Lower leg skin (tissue), 4 donors: ENCODE measurements around the gene LOXHD1. TPM values are rescaled to one million over a fixed set of nuclear protein-coding genes. Genes with fewer than 3 reads are reported as not detected.

Experiments
- DNase-seq, 2 donors: peaks; one replicate each; pipeline ENCODE4 v3.0.0-alpha.2; 2019; ENCODE audit warnings: low spot score in 2 of 2
- H3K4me3 ChIP-seq: fragments of 200-600 bp; sonication (generic); 2 replicates; pipeline ENCODE4 v1.5.1; 2017; ENCODE audit warnings: mild to moderate bottlenecking, low read depth; ENCODE audit not compliant: poor library complexity, severe bottlenecking
- POLR2A ChIP-seq, 2 donors: fragments of 450-650 bp; IDR thresholded peaks; one replicate each; pipeline ENCODE4 v1.6.1; 2016 to 2017; ENCODE audit warnings: antibody characterized with exemption in 2 of 2, mild to moderate bottlenecking in 1 of 2, moderate library complexity in 1 of 2
- WGBS, 2 donors: methylation state at CpG; one replicate each; pipeline ENCODE4 v1.1.5; 2018; 5-methylcytosine and 5-hydroxymethylcytosine counted together
- intact Hi-C: fragments of 100-400 bp; cut with DNase I; formaldehyde crosslinking; loops from one replicate; pipeline ENCODE4 v1.15.0; 2023; ENCODE audit warnings: low total_unique reads
- total RNA-seq, 4 donors: library from RNA; depleted of rRNA; stranded (reverse); fragments of >200 nt; gene quantifications; one replicate each; pipeline ENCODE4 v1.1.0, GENCODE V29; 2016
- TF ChIP-seq, protein P1 (sequence below), 3 donors: fragments of 450-650 bp; IDR thresholded peaks; one replicate each; pipeline ENCODE4 v1.5.1; 2016; ENCODE audit warnings: antibody characterized with exemption in 3 of 3, mild to moderate bottlenecking in 3 of 3, moderate library complexity in 2 of 3

Gene LOXHD1
- total RNA-seq, 4 donors from 2014 or later = 0.02 to 0.97 (median 0.32) TPM; not detected in 1

DNA sequence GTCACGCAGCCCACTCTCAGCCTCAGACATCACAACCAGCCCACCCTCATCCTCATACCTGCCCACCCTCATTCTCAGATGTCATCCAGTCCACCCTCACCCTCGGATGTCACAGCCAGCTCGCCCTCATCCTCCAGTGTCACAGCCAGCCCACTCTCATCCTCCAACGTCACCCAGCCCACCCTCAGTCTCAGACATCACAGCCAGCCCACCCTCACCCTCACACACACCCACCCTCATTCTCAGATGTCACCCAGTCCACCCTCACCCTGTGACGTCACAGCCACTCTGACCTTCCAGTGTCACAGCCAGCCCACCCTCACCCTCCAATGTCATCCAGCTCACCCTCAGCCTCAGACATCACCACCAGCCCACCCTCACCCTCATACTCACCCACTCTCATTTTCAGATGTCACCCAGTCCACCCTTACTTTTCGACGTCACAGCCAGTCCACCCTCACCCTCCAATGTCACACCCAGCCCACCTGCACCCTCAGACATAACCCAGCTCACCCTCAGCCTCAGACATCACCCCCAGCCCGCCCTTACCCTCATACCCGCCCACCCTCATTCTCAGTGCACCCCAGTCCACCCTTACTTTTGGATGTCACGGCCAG lies 100.3 kb downstream of the LOXHD1 start:
- no peak for DNase-seq
- 87 to 88% methylated on average over 10 of the region's 10 CpGs for WGBS, 2 donors
- intact Hi-C loops = no loop called here
- no peak overlapping the region for H3K4me3 ChIP-seq
- TF ChIP-seq, protein P1, sequence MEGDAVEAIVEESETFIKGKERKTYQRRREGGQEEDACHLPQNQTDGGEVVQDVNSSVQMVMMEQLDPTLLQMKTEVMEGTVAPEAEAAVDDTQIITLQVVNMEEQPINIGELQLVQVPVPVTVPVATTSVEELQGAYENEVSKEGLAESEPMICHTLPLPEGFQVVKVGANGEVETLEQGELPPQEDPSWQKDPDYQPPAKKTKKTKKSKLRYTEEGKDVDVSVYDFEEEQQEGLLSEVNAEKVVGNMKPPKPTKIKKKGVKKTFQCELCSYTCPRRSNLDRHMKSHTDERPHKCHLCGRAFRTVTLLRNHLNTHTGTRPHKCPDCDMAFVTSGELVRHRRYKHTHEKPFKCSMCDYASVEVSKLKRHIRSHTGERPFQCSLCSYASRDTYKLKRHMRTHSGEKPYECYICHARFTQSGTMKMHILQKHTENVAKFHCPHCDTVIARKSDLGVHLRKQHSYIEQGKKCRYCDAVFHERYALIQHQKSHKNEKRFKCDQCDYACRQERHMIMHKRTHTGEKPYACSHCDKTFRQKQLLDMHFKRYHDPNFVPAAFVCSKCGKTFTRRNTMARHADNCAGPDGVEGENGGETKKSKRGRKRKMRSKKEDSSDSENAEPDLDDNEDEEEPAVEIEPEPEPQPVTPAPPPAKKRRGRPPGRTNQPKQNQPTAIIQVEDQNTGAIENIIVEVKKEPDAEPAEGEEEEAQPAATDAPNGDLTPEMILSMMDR (IDR thresholded peaks at IDR 0.05) = no peak
- no peak for TF ChIP-seq POLR2A (IDR thresholded peaks at IDR 0.05)

DNA sequence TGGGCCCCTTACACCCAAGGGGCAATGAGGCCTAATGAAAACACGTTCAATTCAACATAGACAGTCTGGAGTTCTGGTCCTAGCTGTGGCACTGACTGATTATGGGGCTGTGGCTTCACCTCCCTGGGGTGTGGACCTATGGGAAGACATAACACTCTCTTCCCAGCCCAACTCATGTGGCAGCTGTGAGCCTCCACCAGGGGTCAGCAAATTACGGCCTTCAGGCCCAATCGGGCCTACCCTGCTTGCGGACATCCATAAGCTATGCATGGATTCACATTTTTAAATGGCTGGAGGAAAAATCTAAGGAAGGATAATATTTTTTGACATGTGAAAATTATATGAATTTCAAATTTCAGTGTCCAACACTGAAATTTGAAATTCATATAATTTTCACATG lies 101.3 kb downstream of the LOXHD1 start:
- intact Hi-C loops = no loop called here
- no peak for DNase-seq
- WGBS, 2 donors = 70 to 74% methylated on average over 4 of the region's 4 CpGs
- TF ChIP-seq, protein P1 (IDR thresholded peaks at IDR 0.05) = no peak
- TF ChIP-seq POLR2A (IDR thresholded peaks at IDR 0.05) = no peak
- H3K4me3 ChIP-seq = no peak overlapping the region

DNA sequence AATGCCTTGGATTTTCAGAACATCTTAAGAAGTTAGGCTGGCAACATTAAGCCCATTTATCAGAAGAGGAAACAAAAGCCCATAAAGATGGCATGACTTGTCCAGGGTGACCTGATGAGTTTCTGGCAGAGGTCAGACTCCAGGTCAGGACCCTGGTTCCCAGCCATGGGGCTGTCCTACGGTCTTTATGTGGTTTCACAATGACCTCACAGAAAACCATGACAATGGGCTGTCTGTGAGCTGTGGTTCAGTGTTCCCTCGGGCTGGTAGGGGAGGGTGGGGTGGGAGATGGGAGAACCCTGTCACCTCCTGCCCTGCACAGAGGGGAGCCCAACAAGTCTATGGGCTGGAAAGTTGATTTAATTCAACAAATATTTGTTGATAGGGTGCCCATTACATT lies 101.8 kb downstream of the LOXHD1 start:
- TF ChIP-seq, protein P1 (IDR thresholded peaks at IDR 0.05) = no peak
- no peak for TF ChIP-seq POLR2A (IDR thresholded peaks at IDR 0.05)
- 52 to 66% methylated on average over 2 of the region's 2 CpGs for WGBS, 2 donors
- intact Hi-C loops = no loop called here
- H3K4me3 ChIP-seq = no peak overlapping the region
- DNase-seq = no peak

DNA sequence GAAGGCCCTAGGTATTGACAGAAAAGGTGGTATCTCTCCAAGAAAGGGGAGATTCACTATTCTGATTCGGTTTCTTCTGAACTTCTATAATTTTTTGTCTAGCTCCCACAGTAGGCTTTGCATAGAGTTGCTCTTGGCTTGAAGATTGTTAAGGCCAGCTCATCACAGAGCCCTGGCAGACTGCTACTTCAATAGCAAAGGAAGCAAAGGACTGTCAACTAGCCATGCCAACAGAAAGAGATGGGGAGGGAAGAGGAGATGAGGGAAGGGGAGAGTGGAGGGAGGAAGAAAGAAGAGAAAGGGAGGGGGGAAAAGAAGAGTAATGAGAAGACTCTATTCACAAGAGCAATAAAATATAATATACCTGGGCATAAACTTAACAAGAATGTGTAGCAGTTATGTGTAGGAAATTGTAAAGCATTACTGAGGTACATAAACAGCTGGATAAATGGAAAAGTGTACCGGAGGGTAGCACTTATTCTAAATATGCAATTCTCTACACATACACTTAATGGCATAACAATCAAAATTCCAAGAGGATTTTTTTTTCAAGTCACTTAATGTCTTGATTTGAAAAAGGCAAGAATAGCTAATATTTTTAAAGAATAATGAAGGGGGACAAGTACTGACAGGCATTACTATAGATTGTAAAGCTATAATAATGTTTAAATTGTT lies 102.5 kb downstream of the LOXHD1 start:
- 88 to 90% methylated on average over 2 of the region's 2 CpGs for WGBS, 2 donors
- intact Hi-C loops = no loop called here

DNA sequence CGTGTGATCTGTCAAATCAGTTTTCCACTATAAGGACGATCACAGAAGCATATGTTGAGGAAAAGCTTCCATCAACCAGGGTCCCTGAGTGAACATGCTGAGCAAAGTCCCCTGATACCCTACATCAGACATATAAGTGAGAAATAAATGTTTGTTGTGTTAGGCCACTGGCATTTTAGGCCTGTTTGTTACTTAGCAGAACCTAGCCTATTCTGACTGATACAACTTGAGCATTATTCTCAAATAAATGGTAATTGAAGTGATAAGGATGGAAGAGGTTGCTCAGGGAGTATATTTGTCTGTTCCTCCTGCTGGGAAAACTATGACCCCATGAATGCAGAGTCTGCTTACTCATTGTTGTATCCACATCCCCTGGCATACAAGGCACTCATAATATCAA lies 106.4 kb downstream of the LOXHD1 start:
- intact Hi-C loops = no loop called here

More for the DNA sequence above, 102.5 kb downstream of the LOXHD1 start:
- DNase-seq = no peak
- H3K4me3 ChIP-seq = no peak overlapping the region
- no peak for TF ChIP-seq POLR2A (IDR thresholded peaks at IDR 0.05)
- TF ChIP-seq, protein P1 (IDR thresholded peaks at IDR 0.05) = no peak

More for the DNA sequence above, 106.4 kb downstream of the LOXHD1 start:
- no peak overlapping the region for H3K4me3 ChIP-seq
- WGBS, 2 donors = 93 to 94% methylated on average over 2 of the region's 2 CpGs
- TF ChIP-seq POLR2A (IDR thresholded peaks at IDR 0.05) = no peak
- TF ChIP-seq, protein P1 (IDR thresholded peaks at IDR 0.05) = no peak
- DNase-seq = no peak
